Lower lobe of right lung (tissue), 2 donors: ENCODE measurements around the gene PODXL2. TPM values are rescaled to one million over a fixed set of nuclear protein-coding genes. Genes with fewer than 3 reads are reported as not detected.
"Not testable (repeated sequence)": the region's sequence is repeated elsewhere in the genome, so short reads cannot be mapped to it uniquely, and the experiment has no call there.

ENCODE experiments used
- ATAC-seq, 2 donors: fragments of 200-7000 bp; cut with Tn5 transposase; one replicate each; pipeline ENCODE4 v1.9.1; 2020 to 2022; ENCODE audit warnings: mild to moderate bottlenecking in 2 of 2, moderate library complexity in 2 of 2
- DNase-seq: peaks from one replicate; pipeline ENCODE4 v3.0.0-alpha.2; 2020
- H3K27ac ChIP-seq: fragments of 200-600 bp; one replicate; pipeline ENCODE4 v1.8.0; 2022
- H3K27me3 ChIP-seq: fragments of 200-600 bp; one replicate; pipeline ENCODE4 v1.8.0; 2022; ENCODE audit warnings: low read depth
- H3K36me3 ChIP-seq: fragments of 200-600 bp; one replicate; pipeline ENCODE4 v1.8.0; 2022; ENCODE audit warnings: mild to moderate bottlenecking
- H3K4me1 ChIP-seq: fragments of 200-600 bp; one replicate; pipeline ENCODE4 v1.8.0; 2022
- H3K4me3 ChIP-seq: fragments of 200-600 bp; one replicate; pipeline ENCODE4 v1.8.0; 2022; ENCODE audit warnings: mild to moderate bottlenecking
- H3K9me3 ChIP-seq: fragments of 200-600 bp; one replicate; pipeline ENCODE4 v1.8.0; 2022
- intact Hi-C: fragments of 100-400 bp; cut with DNase I; formaldehyde crosslinking; loops from one replicate; pipeline ENCODE4 v1.11.0; 2022
- total RNA-seq: library from RNA; stranded (reverse); fragmentation: NEBNext Ultra II Directional; extraction: Animal tissue kit (Norgen Biotek cat#: 25700); gene quantifications from one replicate; pipeline ENCODE4 v1.2.1, GENCODE V29; 2021
- TF ChIP-seq, protein P1 (sequence below): fragments of 200-600 bp; IDR thresholded peaks from one replicate; pipeline ENCODE4 v1.8.0; 2022; ENCODE audit warnings: antibody characterized with exemption, mild to moderate bottlenecking
- donor health status: DM: no; HTN: yes; CAD: no; lungs with severe emphysema.

The PODXL2 gene
- total RNA-seq, 1 donor from 2014 or later, result 2.2 TPM

DNA sequence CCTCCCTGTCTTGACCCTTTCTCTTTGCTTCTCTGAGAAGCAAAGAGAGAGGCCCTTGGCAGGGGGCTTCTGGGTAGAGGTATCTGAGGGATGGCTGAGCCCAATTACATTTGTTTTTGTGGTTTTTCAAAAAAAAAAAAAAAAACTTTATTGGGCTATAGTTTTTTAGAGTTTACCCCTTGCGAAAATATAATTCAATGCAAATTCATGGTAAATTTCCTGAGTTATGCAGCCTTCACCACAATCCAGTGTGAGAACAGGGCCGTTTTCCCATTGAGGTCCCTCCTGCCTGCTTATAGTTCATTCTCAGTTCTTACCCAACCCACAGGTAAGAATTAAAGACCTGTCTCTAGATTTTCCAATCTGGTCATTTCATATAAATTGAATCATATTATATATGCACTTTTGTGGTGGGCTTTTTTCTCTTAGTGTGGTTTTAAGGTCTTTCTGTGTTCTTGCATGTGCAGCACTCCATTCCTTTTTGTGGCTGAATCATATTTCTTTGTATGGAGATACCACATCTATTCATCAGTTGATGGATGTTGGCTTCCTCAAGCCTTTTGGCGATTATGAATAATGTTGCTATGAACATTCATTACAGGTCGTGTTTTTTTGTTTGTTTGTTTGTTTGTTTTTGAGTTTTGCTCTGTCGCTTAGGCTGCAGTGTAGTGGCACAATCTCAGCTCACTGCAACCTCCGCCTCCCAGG lies 28.1 kb upstream of the PODXL2 start:
- Histone ChIP-seq H3K4me3 (no peak overlapping the region), H3K36me3 (peaks cover 11% of the 10 kb centered on the region), H3K4me1 (peaks cover 13% of the 10 kb centered on the region), H3K27ac (no peak overlapping the region), H3K9me3 (no peaks in the 10 kb centered on the region), H3K27me3 (no peaks in the 10 kb centered on the region)
- no peak for DNase-seq
- TF ChIP-seq, protein P1, sequence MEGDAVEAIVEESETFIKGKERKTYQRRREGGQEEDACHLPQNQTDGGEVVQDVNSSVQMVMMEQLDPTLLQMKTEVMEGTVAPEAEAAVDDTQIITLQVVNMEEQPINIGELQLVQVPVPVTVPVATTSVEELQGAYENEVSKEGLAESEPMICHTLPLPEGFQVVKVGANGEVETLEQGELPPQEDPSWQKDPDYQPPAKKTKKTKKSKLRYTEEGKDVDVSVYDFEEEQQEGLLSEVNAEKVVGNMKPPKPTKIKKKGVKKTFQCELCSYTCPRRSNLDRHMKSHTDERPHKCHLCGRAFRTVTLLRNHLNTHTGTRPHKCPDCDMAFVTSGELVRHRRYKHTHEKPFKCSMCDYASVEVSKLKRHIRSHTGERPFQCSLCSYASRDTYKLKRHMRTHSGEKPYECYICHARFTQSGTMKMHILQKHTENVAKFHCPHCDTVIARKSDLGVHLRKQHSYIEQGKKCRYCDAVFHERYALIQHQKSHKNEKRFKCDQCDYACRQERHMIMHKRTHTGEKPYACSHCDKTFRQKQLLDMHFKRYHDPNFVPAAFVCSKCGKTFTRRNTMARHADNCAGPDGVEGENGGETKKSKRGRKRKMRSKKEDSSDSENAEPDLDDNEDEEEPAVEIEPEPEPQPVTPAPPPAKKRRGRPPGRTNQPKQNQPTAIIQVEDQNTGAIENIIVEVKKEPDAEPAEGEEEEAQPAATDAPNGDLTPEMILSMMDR, result no peak
- intact Hi-C loops, result no loop called here
- no peak for ATAC-seq

DNA sequence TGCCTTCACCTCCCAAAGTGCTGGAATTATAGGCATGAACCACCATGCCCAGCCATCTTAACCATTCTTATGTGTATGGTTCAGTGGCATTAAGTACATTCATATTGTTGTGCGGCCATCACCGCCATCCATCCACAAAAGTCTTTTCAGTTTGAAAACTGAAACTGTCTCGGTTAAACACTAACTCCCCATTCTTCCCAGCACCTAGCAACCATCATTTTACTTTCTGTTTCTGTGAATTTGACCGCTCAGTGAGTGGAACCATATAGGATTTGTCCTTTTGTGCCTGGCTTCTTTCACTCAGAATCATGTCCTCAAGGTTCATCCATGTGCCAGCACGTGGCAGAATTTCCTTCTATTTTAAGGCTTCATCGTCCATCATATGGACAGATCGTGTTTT lies 24.9 kb upstream of the PODXL2 start:
- H3K9me3 ChIP-seq, result no peaks in the 10 kb centered on the region
- intact Hi-C loops, result no loop called here
- peaks cover under 1% of the 10 kb centered on the region for H3K4me1 ChIP-seq
- DNase-seq, result no peak
- H3K36me3 ChIP-seq, result peaks cover 30% of the 10 kb centered on the region
- H3K4me3 ChIP-seq, result no peak overlapping the region
- no peak overlapping the region for H3K27ac ChIP-seq
- TF ChIP-seq, protein P1, result no peak
- H3K27me3 ChIP-seq, result no peaks in the 10 kb centered on the region
- ATAC-seq, result no peak

DNA sequence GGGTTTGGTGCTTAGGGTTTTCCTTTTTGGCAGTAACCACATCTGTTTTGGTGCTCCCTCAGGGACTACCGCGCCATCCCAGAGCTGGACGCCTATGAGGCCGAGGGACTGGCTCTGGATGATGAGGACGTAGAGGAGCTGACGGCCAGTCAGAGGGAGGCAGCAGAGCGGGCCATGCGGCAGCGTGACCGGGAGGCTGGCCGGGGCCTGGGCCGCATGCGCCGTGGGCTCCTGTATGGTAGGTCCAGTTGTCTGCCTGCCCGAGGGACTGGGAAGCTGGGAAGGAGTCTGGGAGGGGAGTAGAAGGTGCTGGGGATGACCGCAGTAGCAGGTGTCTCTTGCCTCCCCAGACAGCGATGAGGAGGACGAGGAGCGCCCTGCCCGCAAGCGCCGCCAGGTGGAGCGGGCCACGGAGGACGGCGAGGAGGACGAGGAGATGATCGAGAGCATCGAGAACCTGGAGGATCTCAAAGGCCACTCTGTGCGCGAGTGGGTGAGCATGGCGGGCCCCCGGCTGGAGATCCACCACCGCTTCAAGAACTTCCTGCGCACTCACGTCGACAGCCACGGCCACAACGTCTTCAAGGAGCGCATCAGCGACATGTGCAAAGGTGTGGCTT lies 24.3 kb upstream of the PODXL2 start:
- TF ChIP-seq, protein P1, result no peak
- H3K36me3 ChIP-seq, result peaks cover 30% of the 10 kb centered on the region
- H3K9me3 ChIP-seq, result no peaks in the 10 kb centered on the region
- intact Hi-C loops, result no loop called here
- no peak for DNase-seq
- H3K27ac ChIP-seq, result no peak overlapping the region
- no peaks in the 10 kb centered on the region for H3K4me1 ChIP-seq
- no peak overlapping the region for H3K4me3 ChIP-seq
- H3K27me3 ChIP-seq, result no peaks in the 10 kb centered on the region
- ATAC-seq, result no peak

DNA sequence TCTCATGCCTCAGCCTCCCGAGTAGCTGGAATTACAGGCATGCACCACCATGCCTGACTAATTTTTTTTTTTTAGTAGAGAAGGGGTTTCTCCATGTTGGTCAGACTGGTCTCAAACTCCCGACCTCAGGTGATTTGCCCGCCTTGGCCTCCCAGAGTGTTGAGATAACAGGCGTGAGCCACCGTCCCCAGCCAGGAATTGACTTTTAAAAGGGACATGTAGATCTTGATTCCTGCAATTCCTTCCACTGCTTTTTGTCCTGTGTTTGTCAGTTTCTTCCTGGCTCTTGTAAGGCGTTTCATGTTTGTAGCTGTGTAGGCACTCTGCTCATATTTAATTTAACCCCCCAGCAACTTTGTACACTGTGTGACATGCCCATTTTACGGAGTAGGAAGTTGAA lies 23.4 kb upstream of the PODXL2 start:
- H3K27me3 ChIP-seq, H3K4me3 ChIP-seq, intact Hi-C loops, DNase-seq, H3K27ac ChIP-seq, H3K9me3 ChIP-seq, H3K4me1 ChIP-seq, ATAC-seq: not testable (repeated sequence)
- peaks cover 30% of the 10 kb centered on the region for H3K36me3 ChIP-seq

DNA sequence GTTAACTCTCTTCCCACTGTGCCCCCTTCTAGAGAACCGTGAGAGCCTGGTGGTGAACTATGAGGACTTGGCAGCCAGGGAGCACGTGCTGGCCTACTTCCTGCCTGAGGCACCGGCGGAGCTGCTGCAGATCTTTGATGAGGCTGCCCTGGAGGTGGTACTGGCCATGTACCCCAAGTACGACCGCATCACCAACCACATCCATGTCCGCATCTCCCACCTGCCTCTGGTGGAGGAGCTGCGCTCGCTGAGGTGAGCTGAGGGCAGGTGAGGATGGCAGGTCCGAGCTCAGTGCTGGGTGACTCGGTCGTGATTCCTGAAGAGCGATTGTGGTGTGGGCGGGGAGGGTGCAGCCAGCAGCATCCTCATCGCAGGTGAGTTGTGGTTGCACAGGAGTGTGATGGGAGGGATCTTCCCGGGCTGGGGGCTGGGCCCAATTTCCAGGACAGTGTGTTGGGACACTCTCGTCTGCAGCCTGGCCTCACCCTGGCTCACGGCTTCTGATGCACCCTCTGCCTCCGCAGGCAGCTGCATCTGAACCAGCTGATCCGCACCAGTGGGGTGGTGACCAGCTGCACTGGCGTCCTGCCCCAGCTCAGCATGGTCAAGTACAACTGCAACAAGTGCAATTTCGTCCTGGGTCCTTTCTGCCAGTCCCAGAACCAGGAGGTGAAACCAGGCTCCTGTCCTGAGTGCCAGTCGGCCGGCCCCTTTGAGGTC lies 22.7 kb upstream of the PODXL2 start:
- Histone ChIP-seq H3K4me1 (no peaks in the 10 kb centered on the region), H3K27me3 (no peaks in the 10 kb centered on the region), H3K4me3 (no peak overlapping the region), H3K9me3 (no peaks in the 10 kb centered on the region), H3K36me3 (peaks cover 31% of the 10 kb centered on the region), H3K27ac (no peak overlapping the region)
- no peak for ATAC-seq
- intact Hi-C loops, result no loop called here
- DNase-seq, result no peak
- TF ChIP-seq, protein P1, result no peak
